ENCODE data around the gene CXCL12. TPM values are rescaled to one million over a fixed set of nuclear protein-coding genes. Genes with fewer than 3 reads are reported as not detected.

CXCL12 gene
- polyA plus RNA-seq, 1 donor from 2014 or later: not detected

DNA sequence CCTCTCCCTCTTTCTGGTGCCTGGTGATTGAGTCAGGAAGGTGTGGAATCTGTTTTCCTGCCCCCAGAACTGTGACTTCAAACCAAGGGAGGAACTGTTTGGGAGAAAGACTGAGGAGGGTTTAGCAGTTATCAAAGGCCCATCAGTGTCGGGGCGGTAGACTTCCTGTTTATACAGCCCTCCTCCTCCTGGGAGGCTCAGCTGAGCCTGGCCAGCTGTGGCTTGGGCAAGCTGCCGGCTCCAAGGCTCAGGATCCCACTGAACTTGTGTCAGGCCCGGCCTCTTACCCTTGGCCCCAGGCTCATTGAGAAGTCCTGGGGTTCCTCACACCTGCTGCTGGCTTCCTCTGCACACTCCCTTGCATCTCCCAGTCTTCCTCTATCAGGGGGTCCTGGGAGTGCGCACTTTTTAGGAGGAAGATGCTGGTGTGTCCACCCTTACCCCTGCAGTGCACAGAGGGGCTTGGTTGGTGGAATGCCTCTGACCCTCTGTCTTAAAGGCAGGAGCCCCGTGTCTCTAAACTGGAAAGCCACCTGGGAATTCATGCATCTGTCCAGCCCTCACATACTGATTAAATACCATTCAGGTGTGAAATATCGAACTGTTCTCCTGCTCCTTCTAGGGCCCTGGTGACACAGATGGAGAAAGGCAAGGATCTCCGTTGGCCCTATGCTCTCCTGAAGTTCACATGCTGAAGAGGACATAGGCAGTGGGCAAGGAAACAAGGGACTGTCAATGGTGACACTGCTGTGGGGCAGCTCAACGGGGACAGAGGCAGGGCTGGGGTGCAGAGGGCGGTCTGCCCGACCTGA, 32.4 kb downstream of the CXCL12 start:
- peak overlapping the region in 1 of 4 donors; percentile 52 for H3K4me3 Mint-ChIP-seq
- H3K36me3 Mint-ChIP-seq: no peaks in the 10 kb centered on the region
- no peak overlapping the region for H3K27ac Mint-ChIP-seq
- no peaks in the 10 kb centered on the region for H3K4me1 Mint-ChIP-seq
- H3K9me3 Mint-ChIP-seq: peaks cover 0 to 1% (median 0%) of the 10 kb centered on the region in 3 donors
- peaks cover 3% of the 10 kb centered on the region for H3K27me3 Mint-ChIP-seq

DNA sequence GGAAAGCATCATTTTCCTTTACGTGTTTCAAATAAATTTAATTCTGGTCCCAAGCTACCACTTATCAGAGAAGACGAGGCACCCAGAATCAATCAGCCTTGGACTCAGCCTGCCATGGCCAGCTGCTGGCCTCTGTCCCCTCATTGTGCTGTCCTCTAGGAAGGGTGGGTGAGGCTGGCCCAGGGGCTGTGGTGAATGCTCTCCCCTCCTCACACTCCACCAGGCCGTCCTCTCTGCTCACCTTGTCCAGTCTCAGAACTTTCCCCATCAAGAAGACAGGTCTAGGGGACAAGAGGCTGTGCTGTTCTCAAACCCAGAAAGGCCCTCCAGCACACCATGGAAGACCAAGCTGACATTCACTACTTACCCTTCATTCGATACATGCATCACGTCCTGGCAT, 36.4 kb downstream of the CXCL12 start:
- Mint-ChIP-seq H3K4me1 (no peaks in the 10 kb centered on the region), H3K4me3 (no peak overlapping the region), H3K27me3 (peaks cover 3% of the 10 kb centered on the region), H3K9me3 (peaks cover 0 to 1% (median 0%) of the 10 kb centered on the region in 3 donors), H3K36me3 (no peaks in the 10 kb centered on the region), H3K27ac (no peak overlapping the region)

DNA sequence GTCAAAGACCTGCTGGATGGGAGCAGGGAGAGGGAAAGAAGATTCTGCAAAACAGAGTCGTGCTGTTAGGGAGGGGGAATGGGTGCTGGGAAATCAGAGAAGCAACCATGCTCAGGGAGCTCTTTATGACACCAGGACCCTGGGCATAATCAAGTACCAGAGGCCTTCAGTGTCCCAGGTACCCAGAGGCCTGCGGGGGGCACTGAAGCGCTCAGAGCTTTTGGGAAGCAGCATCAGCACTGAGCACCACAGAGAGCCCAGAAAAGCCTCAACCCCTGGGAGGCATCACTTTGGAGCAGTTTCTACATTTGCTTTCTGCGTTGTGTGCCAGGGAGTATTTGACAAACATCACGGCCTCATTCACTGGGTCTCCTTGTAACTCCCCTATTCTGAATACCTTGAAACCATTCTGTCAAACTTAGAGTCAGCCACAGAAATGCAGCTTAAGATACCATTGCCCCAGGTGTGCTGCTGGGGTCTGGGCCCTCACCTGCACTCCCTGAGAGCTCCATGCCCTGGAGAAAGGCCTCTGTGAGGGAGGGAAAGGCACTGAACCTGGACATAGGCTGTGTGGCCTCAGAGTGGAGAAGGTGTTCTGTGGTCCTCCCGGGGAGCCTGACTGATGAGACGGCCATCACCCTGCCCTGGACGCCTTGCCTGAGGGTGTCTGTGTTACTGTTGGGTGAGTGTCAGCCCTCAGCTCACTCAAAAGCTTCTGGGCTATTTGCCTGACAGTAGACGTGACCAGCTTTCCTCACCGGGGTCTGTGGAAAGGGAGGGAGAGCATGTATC, 37.1 kb downstream of the CXCL12 start:
- H3K27me3 Mint-ChIP-seq: peaks cover 3% of the 10 kb centered on the region
- H3K27ac Mint-ChIP-seq: no peak overlapping the region
- no peaks in the 10 kb centered on the region for H3K4me1 Mint-ChIP-seq
- no peak overlapping the region for H3K4me3 Mint-ChIP-seq
- H3K9me3 Mint-ChIP-seq: peaks cover 0 to 1% (median 0%) of the 10 kb centered on the region in 3 donors
- H3K36me3 Mint-ChIP-seq: no peaks in the 10 kb centered on the region

DNA sequence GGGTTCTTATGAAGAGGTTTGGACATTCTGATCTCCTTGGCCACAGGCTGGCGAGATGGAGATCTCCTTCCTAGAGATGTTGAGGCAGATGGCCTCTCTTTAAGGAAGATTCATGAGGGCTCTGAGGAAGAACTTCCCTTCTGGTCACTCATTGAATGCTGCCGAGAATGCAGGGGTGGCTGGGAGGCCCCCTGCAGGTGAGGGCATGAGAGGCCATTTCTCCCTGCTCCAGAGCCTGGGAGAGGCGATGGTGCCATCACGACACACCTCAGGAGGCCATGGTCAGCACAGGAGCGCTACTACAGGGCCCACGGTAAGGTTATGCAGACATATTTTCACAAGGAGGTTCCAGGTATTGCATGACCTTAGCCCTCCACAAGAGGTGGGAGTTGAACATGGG, 40.2 kb downstream of the CXCL12 start:
- peaks cover 1% of the 10 kb centered on the region for H3K27me3 Mint-ChIP-seq
- no peaks in the 10 kb centered on the region for H3K4me1 Mint-ChIP-seq
- H3K36me3 Mint-ChIP-seq: no peaks in the 10 kb centered on the region
- no peak overlapping the region for H3K27ac Mint-ChIP-seq
- H3K4me3 Mint-ChIP-seq: no peak overlapping the region
- no peaks in the 10 kb centered on the region for H3K9me3 Mint-ChIP-seq

DNA sequence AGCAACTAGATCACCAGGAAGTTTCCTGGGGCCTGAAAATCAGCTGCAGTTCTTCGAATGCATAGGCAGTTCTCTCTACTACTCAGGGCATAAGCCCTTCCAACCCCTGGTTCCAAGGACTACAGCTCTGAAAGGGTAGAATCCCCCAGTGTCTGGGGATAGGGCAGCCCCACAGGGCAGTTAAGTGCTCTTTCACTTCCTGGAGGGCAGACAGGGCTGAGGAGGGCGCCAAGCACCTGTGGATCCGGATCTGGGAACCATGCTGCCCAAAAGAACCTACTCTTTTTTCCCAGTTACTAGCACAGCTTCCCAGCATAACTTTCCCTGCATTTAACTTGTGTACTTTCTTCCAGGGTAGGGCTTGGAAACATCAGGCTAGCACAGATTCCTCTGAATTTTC, 41.1 kb downstream of the CXCL12 start:
- H3K4me1 Mint-ChIP-seq: no peaks in the 10 kb centered on the region
- no peaks in the 10 kb centered on the region for H3K9me3 Mint-ChIP-seq
- H3K4me3 Mint-ChIP-seq: no peak overlapping the region
- peaks cover 1% of the 10 kb centered on the region for H3K27me3 Mint-ChIP-seq
- no peak overlapping the region for H3K27ac Mint-ChIP-seq
- no peaks in the 10 kb centered on the region for H3K36me3 Mint-ChIP-seq

DNA sequence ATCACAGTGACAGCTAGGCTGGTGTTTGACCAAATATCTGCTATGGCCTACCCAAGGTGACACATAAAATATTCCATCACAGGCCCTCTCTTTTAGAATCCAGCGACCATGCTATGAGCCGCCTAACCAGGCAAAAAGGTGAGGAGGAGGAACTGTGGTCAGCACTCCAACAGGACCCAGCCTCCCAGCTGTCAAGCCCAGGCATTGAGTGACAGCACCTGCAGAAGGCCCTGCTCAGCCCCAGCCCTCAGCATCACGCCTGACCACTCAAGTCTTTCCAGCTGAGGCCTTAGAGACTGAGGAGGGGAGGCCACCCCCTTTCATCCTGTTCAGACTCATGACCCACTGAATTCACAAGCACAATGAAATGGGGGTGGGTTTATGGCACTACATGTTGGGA, 43.0 kb downstream of the CXCL12 start:
- Mint-ChIP-seq H3K36me3 (no peaks in the 10 kb centered on the region), H3K9me3 (no peaks in the 10 kb centered on the region)

DNA sequence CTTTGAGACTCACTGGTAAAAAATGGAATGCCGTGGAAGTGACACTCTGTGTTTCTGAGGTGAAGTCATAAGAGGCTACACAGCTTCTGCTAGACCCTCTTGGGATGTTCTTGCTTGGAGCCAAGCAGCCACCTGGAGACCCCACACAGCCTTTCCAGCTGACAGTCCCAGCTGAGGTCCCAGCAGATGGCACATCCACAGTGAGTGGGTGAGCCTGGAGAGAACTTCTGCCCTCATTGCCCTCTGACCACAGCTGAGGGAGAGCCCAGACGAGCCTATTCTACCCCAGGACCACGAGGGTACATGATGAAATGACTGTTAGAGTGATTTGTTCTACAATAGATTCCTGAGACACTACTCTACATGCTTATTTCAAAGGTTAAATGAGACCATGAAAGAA, 44.3 kb downstream of the CXCL12 start:
- Mint-ChIP-seq H3K27ac (no peak overlapping the region), H3K4me3 (no peak overlapping the region), H3K9me3 (no peaks in the 10 kb centered on the region), H3K27me3 (no peaks in the 10 kb centered on the region), H3K4me1 (no peaks in the 10 kb centered on the region), H3K36me3 (no peaks in the 10 kb centered on the region)

More for the DNA sequence above, 43.0 kb downstream of the CXCL12 start:
- H3K4me1 Mint-ChIP-seq: no peaks in the 10 kb centered on the region
- H3K27me3 Mint-ChIP-seq: peaks cover 1% of the 10 kb centered on the region
- no peak overlapping the region for H3K27ac Mint-ChIP-seq
- no peak overlapping the region for H3K4me3 Mint-ChIP-seq

DNA sequence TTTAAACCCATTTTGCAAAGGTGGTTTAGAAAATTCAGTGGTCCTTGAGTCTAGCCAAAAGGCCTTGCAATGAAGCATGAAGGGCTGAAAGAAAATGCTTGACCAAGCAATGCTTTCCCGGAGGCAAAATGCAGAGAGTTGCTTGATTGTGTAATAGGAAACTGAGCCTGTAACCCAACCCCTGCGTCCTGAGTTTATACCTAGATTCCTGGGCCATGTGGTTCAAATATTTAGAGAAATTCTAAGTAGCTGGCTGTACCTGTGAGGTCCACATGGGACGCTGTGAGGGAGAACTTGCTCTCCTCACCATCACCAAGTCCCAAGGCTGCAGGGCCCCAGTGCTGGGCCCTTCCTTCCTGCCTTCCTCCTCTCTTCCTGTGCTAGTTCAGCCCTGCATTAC, 45.7 kb downstream of the CXCL12 start:
- no peaks in the 10 kb centered on the region for H3K9me3 Mint-ChIP-seq
- no peak overlapping the region for H3K4me3 Mint-ChIP-seq
- no peak overlapping the region for H3K27ac Mint-ChIP-seq
- no peaks in the 10 kb centered on the region for H3K27me3 Mint-ChIP-seq
- H3K36me3 Mint-ChIP-seq: no peaks in the 10 kb centered on the region
- H3K4me1 Mint-ChIP-seq: no peaks in the 10 kb centered on the region

DNA sequence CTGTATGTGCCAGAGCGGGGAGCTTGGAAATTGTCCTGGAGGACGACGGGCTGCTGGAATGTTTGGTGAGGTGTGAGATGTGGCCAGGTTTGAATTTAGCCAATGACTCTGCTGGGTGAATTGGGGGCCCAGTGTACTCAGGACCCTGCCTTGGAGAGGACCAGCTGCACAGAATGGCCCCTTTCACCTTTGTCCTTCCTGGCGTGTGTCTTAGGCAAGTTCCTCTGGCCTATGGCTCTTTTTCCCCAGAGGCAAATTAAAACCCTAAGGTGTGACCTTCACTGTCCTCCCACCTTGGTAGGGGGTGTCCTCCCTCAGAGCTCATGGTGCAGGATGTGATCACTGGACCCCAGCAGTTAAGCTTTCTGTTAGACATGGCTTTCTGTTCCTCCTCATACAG, 47.8 kb downstream of the CXCL12 start:
- Mint-ChIP-seq H3K27me3 (no peaks in the 10 kb centered on the region), H3K27ac (no peak overlapping the region), H3K4me3 (no peak overlapping the region), H3K36me3 (no peaks in the 10 kb centered on the region), H3K9me3 (no peaks in the 10 kb centered on the region), H3K4me1 (no peaks in the 10 kb centered on the region)

DNA sequence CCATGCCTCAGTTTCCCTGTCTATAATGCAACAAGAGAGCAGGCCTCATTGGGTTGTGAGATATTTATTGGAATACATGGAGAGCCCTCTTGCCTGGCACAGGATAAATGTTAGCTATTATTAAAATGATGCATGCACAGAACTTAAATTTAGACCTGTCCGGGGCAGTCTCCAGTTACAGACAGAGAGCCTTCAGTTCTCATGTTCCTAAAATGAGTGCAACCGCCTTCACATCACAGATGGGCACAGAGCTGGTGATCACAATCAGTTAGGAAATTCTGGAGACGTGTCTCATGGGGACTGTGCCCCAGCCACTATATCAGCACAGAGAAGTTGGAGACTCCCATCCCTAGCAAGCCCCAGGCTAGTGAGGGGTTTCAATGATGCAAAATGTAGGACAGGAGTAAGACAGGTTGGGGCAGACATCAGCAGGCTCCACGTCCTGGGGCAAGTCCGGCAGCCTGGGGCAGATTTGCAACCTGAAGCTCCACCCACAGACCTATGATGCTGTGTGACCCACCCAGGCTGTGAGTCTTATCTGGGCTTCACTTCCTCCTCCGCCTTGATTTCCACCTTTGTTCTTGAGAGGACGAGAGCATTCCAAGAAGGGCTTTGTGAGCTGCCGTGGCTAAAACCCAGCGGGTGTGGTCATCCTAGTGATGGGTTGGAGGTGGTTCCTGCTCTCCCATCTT, 49.4 kb downstream of the CXCL12 start:
- H3K4me1 Mint-ChIP-seq: no peaks in the 10 kb centered on the region

DNA sequence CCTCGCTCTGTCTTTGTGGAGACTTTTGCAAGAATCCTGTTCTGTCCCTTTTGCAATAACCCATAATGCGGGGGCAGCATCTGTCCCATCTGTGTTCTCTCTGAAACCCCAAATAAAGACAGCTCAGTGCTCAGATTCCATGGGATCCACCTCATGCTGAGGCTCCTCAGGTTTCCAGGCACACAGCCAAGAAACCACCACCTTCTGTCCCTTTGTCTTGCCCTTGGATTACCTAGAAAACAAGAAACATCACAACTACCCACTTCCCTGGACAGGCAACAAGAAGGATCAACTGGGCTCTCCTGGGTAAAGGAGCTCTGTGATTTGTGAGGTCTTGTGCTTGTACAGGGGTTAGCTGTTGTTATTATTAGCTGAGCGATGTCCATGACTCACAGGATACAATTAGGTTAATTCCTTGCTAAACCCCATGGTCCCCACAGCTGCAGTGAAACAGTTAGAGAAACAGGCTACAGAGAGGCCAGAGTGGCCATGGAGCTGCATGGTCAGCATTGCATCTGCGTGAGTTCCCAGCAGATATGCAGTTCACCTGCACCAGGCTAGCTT, 50.2 kb downstream of the CXCL12 start:
- peak overlapping the region in 1 of 3 donors; percentile 73 for H3K27ac Mint-ChIP-seq
- no peaks in the 10 kb centered on the region for H3K9me3 Mint-ChIP-seq
- H3K4me1 Mint-ChIP-seq: no peaks in the 10 kb centered on the region
- no peaks in the 10 kb centered on the region for H3K27me3 Mint-ChIP-seq
- no peaks in the 10 kb centered on the region for H3K36me3 Mint-ChIP-seq
- H3K4me3 Mint-ChIP-seq: no peak overlapping the region

More for the DNA sequence above, 49.4 kb downstream of the CXCL12 start:
- H3K4me3 Mint-ChIP-seq: no peak overlapping the region
- no peak overlapping the region for H3K27ac Mint-ChIP-seq
- H3K27me3 Mint-ChIP-seq: no peaks in the 10 kb centered on the region
- H3K36me3 Mint-ChIP-seq: no peaks in the 10 kb centered on the region
- no peaks in the 10 kb centered on the region for H3K9me3 Mint-ChIP-seq

DNA sequence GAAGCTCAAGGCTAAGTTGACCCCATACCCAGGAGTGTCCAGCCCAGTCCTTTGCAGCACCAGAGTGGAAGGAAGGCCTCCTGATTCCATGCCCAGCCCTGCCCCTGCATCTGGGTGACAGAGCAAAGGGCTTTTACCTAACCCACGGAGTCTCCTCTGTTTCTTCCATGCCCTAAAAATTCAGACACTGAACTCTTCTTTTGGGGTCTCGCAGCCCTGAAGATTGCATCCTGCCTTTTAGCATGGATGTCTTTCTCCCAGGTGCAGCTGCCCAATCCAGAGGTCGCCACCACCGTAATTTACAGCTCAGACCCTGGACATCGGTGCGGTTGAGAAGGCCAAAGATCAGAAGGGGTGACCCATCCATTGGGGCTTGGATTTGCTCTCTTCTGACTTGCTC, 50.8 kb downstream of the CXCL12 start:
- Mint-ChIP-seq H3K27ac (peak overlapping the region in 1 of 3 donors; percentile 73), H3K4me3 (no peak overlapping the region), H3K27me3 (no peaks in the 10 kb centered on the region), H3K4me1 (no peaks in the 10 kb centered on the region), H3K9me3 (no peaks in the 10 kb centered on the region), H3K36me3 (no peaks in the 10 kb centered on the region)

DNA sequence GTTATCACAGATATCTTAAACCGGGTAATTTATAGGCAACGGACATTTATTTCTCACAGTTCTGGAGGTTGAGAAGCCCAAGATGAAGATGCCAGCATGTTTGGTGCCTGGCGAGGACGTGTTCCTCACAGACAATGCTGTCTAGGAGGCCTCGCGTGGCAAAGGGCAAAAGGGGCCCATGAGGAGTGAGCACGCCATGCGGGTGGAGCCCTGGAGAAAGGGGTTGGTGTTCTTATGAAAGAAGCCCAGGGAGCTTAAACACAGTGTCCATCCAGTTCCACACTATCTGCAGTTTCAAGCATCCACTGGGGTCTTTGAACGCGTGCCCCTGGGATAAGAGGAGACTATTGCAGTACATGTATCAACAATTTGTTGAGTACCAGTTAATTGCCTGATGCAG, 51.4 kb downstream of the CXCL12 start:
- Mint-ChIP-seq H3K27me3 (no peaks in the 10 kb centered on the region), H3K4me3 (no peak overlapping the region), H3K27ac (no peak overlapping the region), H3K9me3 (no peaks in the 10 kb centered on the region), H3K36me3 (no peaks in the 10 kb centered on the region), H3K4me1 (no peaks in the 10 kb centered on the region)

DNA sequence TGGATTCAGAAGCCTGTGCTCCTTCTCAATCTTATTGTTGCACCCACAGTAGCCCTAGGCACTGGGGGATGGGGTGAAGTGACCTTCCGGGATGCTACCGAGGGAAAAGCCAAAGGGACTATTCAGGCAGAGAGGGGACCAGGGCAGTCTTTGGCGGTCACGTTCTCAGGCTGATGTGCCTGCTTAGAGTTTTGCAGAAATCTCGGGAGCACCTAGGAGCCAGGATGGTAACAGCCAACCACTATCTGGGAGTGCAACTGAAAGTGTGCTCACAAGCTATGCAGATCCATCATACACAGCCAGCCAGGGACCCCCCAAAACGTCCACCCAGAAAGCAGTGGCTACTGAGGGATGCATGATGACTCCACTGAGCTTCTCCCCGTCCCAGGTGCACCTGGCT, 52.4 kb downstream of the CXCL12 start:
- no peaks in the 10 kb centered on the region for H3K36me3 Mint-ChIP-seq
- no peak overlapping the region for H3K4me3 Mint-ChIP-seq
- no peak overlapping the region for H3K27ac Mint-ChIP-seq
- no peaks in the 10 kb centered on the region for H3K9me3 Mint-ChIP-seq
- H3K4me1 Mint-ChIP-seq: no peaks in the 10 kb centered on the region
- H3K27me3 Mint-ChIP-seq: no peaks in the 10 kb centered on the region

DNA sequence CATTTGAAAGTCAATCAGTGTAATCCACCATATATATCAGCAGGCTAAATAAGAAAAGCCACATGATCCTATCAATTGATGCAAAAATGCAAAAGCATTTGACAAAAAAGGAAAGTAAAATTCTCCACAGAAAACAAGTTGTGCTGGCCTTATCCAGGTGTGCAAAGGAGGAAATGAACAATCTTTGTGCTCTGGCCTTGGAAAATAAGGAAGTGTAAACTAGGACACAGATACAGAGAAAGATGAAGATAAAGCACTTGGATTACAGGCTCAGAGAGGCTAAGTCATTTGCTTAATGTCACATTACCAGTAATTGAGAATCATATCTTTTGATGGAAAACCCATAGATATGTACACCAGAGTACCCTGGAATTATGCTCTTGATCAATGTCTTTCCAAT, 54.5 kb downstream of the CXCL12 start:
- Mint-ChIP-seq H3K4me1 (no peaks in the 10 kb centered on the region), H3K9me3 (no peaks in the 10 kb centered on the region)

More for the DNA sequence above, 54.5 kb downstream of the CXCL12 start:
- no peak overlapping the region for H3K4me3 Mint-ChIP-seq
- no peaks in the 10 kb centered on the region for H3K27me3 Mint-ChIP-seq
- no peaks in the 10 kb centered on the region for H3K36me3 Mint-ChIP-seq
- H3K27ac Mint-ChIP-seq: no peak overlapping the region
